ENCODE data around the gene COQ9.

DNA sequence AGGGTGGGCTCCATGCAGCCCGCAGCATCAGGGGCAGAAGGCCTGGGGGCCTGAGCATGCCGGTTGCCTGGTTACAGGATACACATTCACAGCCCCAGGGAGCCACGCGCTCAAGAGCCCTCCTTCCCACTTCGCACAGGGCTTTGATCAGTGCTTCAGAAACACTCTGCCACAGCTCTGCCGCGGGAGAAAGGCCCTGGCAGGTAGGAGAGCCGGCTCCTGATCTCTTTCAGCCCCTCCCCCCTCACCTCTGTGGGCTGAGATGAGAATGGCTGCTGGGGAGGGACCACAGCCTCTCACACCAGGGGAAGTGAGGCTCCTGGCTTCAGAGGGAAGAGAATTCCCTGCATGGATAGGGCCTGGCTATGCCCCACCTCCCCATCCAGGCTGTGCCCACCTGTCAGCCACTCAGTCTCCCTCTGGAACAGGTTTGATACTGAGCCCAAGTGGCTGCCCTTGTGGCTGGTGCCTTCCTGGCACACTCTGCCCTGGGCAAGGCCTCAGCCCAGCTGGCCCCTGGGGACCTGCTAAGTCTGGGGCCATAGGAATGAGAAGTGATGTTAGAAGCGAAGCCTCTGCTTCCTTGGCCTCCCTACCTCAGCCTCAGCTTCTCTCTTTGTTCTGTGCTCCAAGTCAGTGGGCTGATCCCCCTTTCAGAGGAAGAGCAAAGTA lies 30.4 kb downstream of the COQ9 start:
- TF ChIP-seq, protein P1, sequence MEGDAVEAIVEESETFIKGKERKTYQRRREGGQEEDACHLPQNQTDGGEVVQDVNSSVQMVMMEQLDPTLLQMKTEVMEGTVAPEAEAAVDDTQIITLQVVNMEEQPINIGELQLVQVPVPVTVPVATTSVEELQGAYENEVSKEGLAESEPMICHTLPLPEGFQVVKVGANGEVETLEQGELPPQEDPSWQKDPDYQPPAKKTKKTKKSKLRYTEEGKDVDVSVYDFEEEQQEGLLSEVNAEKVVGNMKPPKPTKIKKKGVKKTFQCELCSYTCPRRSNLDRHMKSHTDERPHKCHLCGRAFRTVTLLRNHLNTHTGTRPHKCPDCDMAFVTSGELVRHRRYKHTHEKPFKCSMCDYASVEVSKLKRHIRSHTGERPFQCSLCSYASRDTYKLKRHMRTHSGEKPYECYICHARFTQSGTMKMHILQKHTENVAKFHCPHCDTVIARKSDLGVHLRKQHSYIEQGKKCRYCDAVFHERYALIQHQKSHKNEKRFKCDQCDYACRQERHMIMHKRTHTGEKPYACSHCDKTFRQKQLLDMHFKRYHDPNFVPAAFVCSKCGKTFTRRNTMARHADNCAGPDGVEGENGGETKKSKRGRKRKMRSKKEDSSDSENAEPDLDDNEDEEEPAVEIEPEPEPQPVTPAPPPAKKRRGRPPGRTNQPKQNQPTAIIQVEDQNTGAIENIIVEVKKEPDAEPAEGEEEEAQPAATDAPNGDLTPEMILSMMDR (conservative IDR thresholded peaks at IDR 0.05; ENCODE audit: low read length): no peak
- no peak for TF ChIP-seq EZH2phosphoT487 (IDR thresholded peaks at IDR 0.05; ENCODE audit: borderline replicate concordance)
